SIG-M5 (cell line): ENCODE measurements around the gene TNFSF8.

ENCODE experiments used
- DNase-seq: peaks from one replicate; lab custom pipeline; 2025; lab: John Stamatoyannopoulos, UW

TNFSF8 gene

GRCh38 chr9:114936581-114936980 lies 6.2 kb upstream of the TNFSF8 start:
- DNase-seq, result no peak

DNA sequence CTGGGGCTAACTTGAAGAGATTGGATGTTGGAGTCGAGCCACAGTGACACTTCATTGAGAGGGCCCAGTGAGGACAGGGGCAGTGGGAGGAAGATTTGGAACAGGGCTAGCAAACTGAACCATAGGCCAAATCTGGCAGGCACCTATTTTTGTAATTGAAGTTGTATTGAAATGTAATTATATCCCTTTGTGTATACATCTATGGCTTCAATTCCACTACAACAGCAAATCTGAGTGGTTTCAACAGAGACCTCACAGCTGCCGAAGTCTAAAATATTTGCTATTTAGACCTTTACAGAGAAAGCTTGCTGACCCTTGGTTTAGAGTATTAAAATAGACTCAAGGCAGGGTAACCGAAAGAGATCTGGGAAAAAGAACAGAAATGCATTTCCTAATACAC lies 4.7 kb upstream of the TNFSF8 start:
- DNase-seq, result no peak

DNA sequence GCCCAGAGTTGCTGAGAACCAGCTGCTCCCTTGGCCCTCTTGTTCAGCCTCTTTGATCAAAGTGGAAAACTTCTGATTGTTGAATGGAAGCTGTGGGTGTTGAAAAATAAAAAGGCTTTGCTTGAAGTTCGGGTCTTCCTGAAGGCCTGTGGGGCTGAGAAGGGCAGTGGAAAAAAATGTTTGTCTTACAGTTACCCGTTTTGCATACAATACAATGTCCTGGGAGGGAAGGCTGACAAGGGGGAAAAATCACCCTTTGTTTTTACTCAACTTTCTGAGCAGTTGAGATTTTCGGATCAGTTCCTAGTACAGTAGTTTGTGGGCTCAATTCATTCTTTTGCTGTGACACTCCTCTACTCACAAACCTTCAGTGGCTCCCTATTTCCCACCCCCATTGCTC lies 2.1 kb upstream of the TNFSF8 start:
- no peak for DNase-seq

DNA sequence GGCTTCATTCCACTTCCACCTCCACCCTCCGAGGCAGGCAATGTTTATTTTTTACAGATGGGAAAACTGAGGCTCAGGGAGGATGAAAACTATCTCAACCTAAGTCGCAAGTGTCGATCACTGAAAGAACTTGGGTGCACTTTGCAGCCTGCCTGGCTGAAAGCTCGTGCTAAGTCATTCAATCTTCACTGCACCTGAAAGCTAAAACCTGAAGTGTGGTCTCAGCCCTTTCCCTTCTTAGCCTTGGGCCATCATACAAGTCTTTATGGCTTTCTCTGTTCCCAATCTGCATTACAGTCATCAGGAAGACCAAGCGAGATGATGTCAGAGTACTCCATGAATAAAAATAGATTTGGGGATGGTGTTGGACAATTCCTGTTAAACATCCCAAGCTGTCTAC lies 1.0 kb upstream of the TNFSF8 start:
- DNase-seq, result no peak

GRCh38 chr9:114929201-114929600 lies 1.2 kb downstream of the TNFSF8 start:
- DNase-seq, result no peak

DNA sequence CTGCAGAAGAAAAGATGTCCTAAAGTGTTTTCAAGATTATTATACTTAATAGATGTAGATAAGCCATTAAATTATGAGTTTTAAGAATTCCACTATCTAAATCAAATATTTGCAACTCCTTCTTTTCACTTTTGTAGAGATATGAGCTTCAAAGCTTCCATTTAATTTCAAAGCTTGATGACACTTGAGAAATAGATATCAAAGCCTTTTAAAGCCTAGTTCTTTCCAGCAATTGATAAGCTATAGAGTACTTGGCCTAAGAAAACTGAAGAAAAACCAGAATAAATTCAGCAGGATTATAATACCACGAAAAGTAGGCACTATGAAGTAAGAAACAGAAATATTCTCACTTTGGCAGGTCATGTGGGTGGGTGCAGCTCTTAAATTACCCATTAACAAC lies 1.7 kb downstream of the TNFSF8 start:
- no peak for DNase-seq

- no peak for DNase-seq
Observed at GRCh38 chr9:114928136-114928535, 2.3 kb downstream of the TNFSF8 start.

DNA sequence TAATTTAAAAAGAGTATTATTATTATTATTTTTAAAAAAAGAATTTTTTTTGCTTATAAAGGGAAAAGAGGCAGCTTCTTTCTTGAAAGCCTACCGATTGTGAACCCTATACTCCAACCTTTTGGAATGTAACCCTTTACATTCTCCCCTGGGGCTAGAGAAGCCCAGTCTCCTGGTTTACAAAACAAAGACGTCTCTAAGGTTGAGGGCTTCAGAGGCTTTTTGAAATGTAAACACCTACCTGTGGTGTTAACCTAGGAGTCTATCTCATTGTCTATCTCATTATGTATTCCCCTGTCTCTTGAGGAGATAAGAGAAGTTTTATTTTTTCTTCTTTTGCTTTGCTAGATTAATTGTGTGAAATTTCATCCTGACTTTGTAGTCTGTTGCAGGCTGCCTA lies 4.7 kb downstream of the TNFSF8 start:
- DNase-seq, result no peak

DNA sequence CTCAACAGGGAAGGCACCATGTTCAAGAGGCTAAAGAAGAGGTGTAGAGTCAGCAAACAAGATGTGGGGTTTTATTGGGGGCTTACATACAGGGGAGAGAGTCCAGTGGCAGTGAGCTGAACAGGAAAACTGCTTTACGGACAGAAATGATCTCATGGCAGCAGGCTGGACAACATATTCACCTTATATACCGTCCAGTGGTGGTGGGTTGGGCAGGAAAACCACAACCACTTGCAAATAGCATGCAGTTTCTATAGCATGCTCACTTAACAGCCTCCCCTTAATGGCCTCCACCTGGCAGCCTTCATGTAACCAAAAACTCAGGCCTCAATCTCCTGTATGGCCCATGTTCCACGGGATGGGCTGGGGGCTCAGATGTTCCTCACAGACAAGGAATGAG lies 5.4 kb downstream of the TNFSF8 start:
- no peak for DNase-seq

- DNase-seq, result no peak
Observed at GRCh38 chr9:114924327-114924726, 6.1 kb downstream of the TNFSF8 start.

GRCh38 chr9:114923918-114924317 lies 6.5 kb downstream of the TNFSF8 start:
- DNase-seq, result no peak

DNA sequence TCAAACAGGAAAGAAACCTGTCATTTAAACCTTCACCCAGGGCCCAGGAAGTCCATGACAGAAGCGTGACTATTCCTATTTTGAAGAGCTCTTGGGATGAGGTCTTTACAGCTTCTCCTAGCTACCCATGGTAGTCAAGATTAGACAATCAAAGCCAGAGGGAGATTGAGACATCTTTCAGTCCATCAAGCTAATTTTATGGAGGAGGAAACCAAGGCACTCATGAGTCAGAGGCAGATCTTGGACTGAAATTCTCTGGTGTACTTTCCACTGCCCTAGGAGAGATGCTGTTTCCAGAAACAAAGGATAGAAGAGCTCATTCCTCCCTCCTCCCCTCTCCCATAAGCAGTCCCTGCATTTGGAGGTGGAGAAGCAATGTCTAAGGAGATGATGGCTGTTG lies 9.2 kb downstream of the TNFSF8 start:
- no peak for DNase-seq

GRCh38 chr9:114919611-114920010 lies 10.8 kb downstream of the TNFSF8 start:
- no peak for DNase-seq

DNA sequence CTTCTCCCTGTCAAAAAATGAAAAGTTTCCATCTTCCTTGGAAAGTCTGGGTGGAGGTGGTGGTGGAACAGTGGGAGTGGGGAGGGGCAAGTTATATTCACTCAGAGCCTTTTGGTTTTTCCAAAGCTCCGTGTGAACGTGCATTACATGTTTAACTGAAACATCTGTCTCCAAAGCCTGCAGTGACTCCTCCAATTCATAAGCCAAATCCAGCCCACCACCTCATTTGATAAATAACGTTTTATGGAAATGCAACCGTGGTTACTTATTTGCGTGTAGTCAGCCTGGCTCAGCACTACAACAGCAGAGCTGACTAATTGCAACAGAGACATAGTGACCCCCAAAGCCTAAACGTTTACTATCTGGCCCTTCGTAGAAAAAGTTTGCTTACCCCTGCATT lies 13.9 kb downstream of the TNFSF8 start:
- DNase-seq, result no peak

DNA sequence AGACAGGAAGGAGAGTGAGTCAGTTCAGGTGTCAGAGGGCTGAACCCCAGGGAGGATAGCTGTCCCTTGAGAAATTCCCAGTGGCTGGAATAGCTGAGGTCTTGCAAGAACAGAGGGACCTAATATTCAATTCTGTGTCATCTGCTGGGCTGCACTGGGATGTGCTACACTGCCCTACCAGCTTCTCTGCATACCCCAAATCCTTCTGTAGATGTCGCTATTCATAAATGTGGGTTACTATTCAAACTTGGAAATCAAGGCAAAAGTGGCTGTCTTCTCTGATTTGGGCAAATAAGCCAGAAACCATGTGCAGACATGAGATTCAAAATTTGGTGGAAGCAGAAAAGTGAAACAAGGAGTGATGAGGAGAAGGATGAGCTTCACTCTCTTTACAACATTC lies 16.3 kb downstream of the TNFSF8 start:
- no peak for DNase-seq

GRCh38 chr9:114913656-114914055 lies 16.7 kb downstream of the TNFSF8 start:
- no peak for DNase-seq

GRCh38 chr9:114913217-114913616 lies 17.2 kb downstream of the TNFSF8 start:
- no peak for DNase-seq

- DNase-seq, result no peak
Observed at GRCh38 chr9:114911167-114911821, 19.1 kb downstream of the TNFSF8 start.

GRCh38 chr9:114910541-114910940 lies 19.9 kb downstream of the TNFSF8 start:
- no peak for DNase-seq

GRCh38 chr9:114909661-114910060 lies 20.7 kb downstream of the TNFSF8 start:
- DNase-seq, result no peak

DNA sequence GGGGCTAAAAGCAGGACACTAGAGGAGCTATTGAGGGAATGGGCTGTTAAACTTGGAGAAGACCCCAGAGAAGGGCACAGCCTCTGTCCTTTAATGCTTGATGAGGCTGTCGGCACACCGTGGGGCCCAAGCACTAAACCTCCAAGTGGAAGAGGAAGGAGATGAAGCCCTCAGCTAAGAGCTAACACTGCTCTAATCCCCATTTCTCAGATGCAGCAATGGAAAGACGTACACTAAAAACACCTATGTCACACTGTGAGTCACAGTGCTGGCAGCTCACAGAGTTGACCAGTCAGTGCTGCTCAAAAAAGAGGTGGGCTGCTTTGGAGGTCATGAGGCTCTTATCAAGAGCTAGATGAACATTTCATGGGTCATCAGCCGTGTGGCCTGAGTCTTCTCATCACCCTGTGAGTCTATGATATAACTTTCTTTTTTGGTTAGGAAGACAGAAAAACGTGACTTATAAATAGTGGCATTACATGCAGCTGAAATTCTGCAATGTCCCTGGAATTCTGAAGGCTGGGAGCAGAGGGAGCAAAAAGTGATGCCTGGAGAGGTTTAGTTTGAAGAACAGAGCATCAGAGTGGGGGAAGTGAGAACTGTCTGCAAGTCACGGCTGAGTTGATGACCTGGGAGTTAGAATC lies 21.5 kb downstream of the TNFSF8 start:
- no peak for DNase-seq

DNA sequence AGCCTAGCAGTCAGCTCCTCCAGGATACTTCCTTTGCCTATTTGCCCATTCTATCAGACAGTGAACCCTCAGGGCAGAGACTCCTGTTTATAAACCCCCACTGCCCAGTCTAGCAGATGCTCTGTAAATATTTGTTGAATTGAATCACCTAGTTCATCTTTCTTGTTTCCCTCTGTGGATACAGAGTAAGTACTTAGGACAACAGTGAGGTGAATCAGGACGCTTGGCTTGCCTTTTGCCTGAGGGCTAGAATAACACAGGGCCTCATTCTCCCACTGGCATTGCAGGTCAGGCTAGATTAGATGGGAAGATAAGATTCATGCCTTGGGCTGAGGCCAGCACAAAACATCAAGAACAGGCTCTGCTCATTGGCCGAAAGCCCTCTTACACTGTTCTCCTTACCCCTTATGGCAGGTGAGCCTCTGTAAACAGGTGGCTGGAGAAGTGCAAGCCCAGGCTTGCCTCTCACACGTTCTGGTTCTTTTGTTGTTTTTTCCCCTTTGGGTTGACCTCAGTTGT lies 22.2 kb downstream of the TNFSF8 start:
- DNase-seq, result no peak

DNA sequence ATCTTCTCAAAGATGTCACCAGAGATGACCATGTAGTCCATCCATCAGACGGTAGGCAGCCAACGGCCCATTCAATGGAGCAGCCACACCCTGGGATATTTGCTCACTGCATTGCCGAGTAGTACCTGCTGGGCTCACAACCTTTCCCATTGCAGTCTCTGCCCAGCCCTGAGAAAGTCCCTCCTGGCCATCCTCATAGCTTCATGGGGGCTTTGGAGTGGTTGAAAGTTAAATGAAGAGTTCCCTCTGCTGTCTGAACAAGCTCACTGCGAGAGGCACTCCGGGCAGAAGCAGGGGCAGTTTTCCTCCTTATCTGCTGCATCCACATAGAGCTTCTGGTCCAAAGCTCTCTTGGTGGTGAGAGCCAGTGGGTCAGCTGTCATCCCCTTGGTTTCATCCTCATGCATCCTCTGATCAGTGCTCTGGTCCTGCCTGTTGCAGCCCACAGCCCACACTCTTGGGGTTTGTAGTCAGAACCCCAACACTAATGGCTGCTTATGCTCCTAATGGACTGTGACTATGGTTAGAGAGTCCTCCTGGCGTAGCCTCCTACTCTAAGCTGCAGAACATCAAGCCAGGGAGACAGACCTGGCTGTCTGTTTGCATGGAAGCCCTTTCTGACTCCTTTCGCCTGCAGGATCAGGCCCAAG lies 23.3 kb downstream of the TNFSF8 start:
- no peak for DNase-seq
